BLaER1 (cell line): Measurements from ENCODE around the gene CERT1.

Experiments
- H3K27ac ChIP-seq: shearing (Covaris generic); formaldehyde crosslinking; 2 replicates; pipeline ENCODE4 v1.8.1; 2022
- H3K27me3 ChIP-seq: shearing (Covaris generic); formaldehyde crosslinking; 2 replicates; pipeline ENCODE4 v1.8.1; 2022
- H3K36me3 ChIP-seq: shearing (Covaris generic); formaldehyde crosslinking; 2 replicates; pipeline ENCODE4 v1.8.1; 2022
- H3K4me1 ChIP-seq: shearing (Covaris generic); formaldehyde crosslinking; 2 replicates; pipeline ENCODE4 v1.8.1; 2022
- H3K4me2 ChIP-seq: shearing (Covaris generic); formaldehyde crosslinking; 2 replicates; pipeline ENCODE4 v1.8.1; 2022
- H3K4me3 ChIP-seq: shearing (Covaris generic); formaldehyde crosslinking; 2 replicates; pipeline ENCODE4 v1.8.1; 2022
- H3K9ac ChIP-seq: shearing (Covaris generic); formaldehyde crosslinking; 2 replicates; pipeline ENCODE4 v1.8.1; 2022
- H3K9me3 ChIP-seq: shearing (Covaris generic); formaldehyde crosslinking; 2 replicates; pipeline ENCODE4 v1.8.1; 2022
- H4K20me1 ChIP-seq: shearing (Covaris generic); formaldehyde crosslinking; 2 replicates; pipeline ENCODE4 v1.8.1; 2022
- Cebpa-rat ChIP-seq: shearing (Covaris generic); IDR thresholded peaks from 2 replicates; pipeline ENCODE4 v1.8.1; 2022

CERT1 gene

GRCh38 chr5:75468593-75468992 lies 42.8 kb downstream of the CERT1 start:
- Histone ChIP-seq H3K9me3 (peaks cover 45% of the 10 kb centered on the region), H3K4me3 (no peak overlapping the region), H3K4me1 (no peaks in the 10 kb centered on the region), H3K36me3 (peaks cover 21% of the 10 kb centered on the region), H3K27me3 (no peaks in the 10 kb centered on the region), H3K9ac (no peak overlapping the region), H3K27ac (no peak overlapping the region), H3K4me2 (no peak overlapping the region), H4K20me1 (peaks cover 29% of the 10 kb centered on the region)
- TF ChIP-seq Cebpa-rat = no peak

- no peak overlapping the region for H3K4me2 ChIP-seq
- H3K4me3 ChIP-seq = no peak overlapping the region
Measured at GRCh38 chr5:75466006-75466716, 45.3 kb downstream of the CERT1 start.

GRCh38 chr5:75465480-75465879 lies 45.9 kb downstream of the CERT1 start:
- no peak overlapping the region for H3K4me2 ChIP-seq
- H4K20me1 ChIP-seq = peaks cover 29% of the 10 kb centered on the region
- H3K4me1 ChIP-seq = no peaks in the 10 kb centered on the region
- H3K9me3 ChIP-seq = peaks cover 30% of the 10 kb centered on the region
- no peak for TF ChIP-seq Cebpa-rat
- no peak overlapping the region for H3K27ac ChIP-seq
- H3K4me3 ChIP-seq = no peak overlapping the region
- H3K9ac ChIP-seq = no peak overlapping the region
- H3K27me3 ChIP-seq = no peaks in the 10 kb centered on the region
- peaks cover 13% of the 10 kb centered on the region for H3K36me3 ChIP-seq

More at GRCh38 chr5:75466006-75466716, 45.3 kb downstream of the CERT1 start:
- Histone ChIP-seq H3K36me3 (peaks cover 16% of the 10 kb centered on the region), H3K9ac (no peak overlapping the region), H3K4me1 (no peaks in the 10 kb centered on the region), H3K9me3 (peaks cover 35% of the 10 kb centered on the region), H3K27me3 (no peaks in the 10 kb centered on the region), H3K27ac (no peak overlapping the region), H4K20me1 (peaks cover 29% of the 10 kb centered on the region)
- TF ChIP-seq Cebpa-rat = no peak

- Histone ChIP-seq H3K27me3 (no peaks in the 10 kb centered on the region), H3K9ac (no peak overlapping the region), H3K27ac (no peak overlapping the region), H4K20me1 (peaks cover 29% of the 10 kb centered on the region), H3K4me3 (no peak overlapping the region), H3K9me3 (peaks cover 20% of the 10 kb centered on the region), H3K4me1 (no peaks in the 10 kb centered on the region), H3K4me2 (no peak overlapping the region), H3K36me3 (peaks cover 16% of the 10 kb centered on the region)
- no peak for TF ChIP-seq Cebpa-rat
Measured at GRCh38 chr5:75463726-75464125, 47.7 kb downstream of the CERT1 start.

GRCh38 chr5:75461679-75462078 lies 49.8 kb downstream of the CERT1 start:
- Histone ChIP-seq H3K27me3 (no peaks in the 10 kb centered on the region), H4K20me1 (peaks cover 27% of the 10 kb centered on the region), H3K36me3 (peaks cover 16% of the 10 kb centered on the region), H3K9me3 (peaks cover 7% of the 10 kb centered on the region), H3K4me2 (no peak overlapping the region), H3K4me3 (no peak overlapping the region), H3K27ac (no peak overlapping the region), H3K4me1 (no peaks in the 10 kb centered on the region), H3K9ac (no peak overlapping the region)
- no peak; the same call in 1 of the 2 replicates for TF ChIP-seq Cebpa-rat

GRCh38 chr5:75460942-75461610 lies 50.4 kb downstream of the CERT1 start:
- Histone ChIP-seq H3K27me3 (no peaks in the 10 kb centered on the region), H3K9ac (no peak overlapping the region), H3K36me3 (peaks cover 16% of the 10 kb centered on the region), H4K20me1 (peaks cover 21% of the 10 kb centered on the region), H3K4me1 (no peaks in the 10 kb centered on the region), H3K4me3 (no peak overlapping the region), H3K27ac (no peak overlapping the region), H3K4me2 (no peak overlapping the region), H3K9me3 (peaks cover 7% of the 10 kb centered on the region)
- TF ChIP-seq Cebpa-rat = no peak

GRCh38 chr5:75460532-75460931 lies 50.9 kb downstream of the CERT1 start:
- H3K4me2 ChIP-seq = no peak overlapping the region

GRCh38 chr5:75457691-75458090 lies 53.7 kb downstream of the CERT1 start:
- Histone ChIP-seq H3K4me2 (no peak overlapping the region), H4K20me1 (no peaks in the 10 kb centered on the region), H3K9ac (no peak overlapping the region), H3K27ac (no peak overlapping the region), H3K4me3 (no peak overlapping the region), H3K36me3 (peaks cover 33% of the 10 kb centered on the region), H3K27me3 (no peaks in the 10 kb centered on the region), H3K4me1 (no peaks in the 10 kb centered on the region), H3K9me3 (peaks cover 7% of the 10 kb centered on the region)
- no peak for TF ChIP-seq Cebpa-rat

More at GRCh38 chr5:75460532-75460931, 50.9 kb downstream of the CERT1 start:
- Histone ChIP-seq H3K4me1 (no peaks in the 10 kb centered on the region), H3K36me3 (peaks cover 16% of the 10 kb centered on the region), H3K9me3 (peaks cover 7% of the 10 kb centered on the region), H4K20me1 (peaks cover 16% of the 10 kb centered on the region), H3K27me3 (no peaks in the 10 kb centered on the region), H3K4me3 (no peak overlapping the region), H3K27ac (no peak overlapping the region), H3K9ac (no peak overlapping the region)
- no peak for TF ChIP-seq Cebpa-rat

- Histone ChIP-seq H3K36me3 (peaks cover 30% of the 10 kb centered on the region), H3K9me3 (peaks cover 7% of the 10 kb centered on the region), H4K20me1 (no peaks in the 10 kb centered on the region), H3K4me3 (no peak overlapping the region), H3K4me1 (no peaks in the 10 kb centered on the region), H3K4me2 (no peak overlapping the region), H3K27me3 (no peaks in the 10 kb centered on the region), H3K27ac (no peak overlapping the region), H3K9ac (no peak overlapping the region)
- no peak for TF ChIP-seq Cebpa-rat
Measured at GRCh38 chr5:75457161-75457560, 54.3 kb downstream of the CERT1 start.

- TF ChIP-seq Cebpa-rat = no peak
- peaks cover 55% of the 10 kb centered on the region for H3K36me3 ChIP-seq
Measured at GRCh38 chr5:75450069-75450468, 61.4 kb downstream of the CERT1 start.

More at GRCh38 chr5:75450069-75450468, 61.4 kb downstream of the CERT1 start:
- Histone ChIP-seq H3K27ac (no peak overlapping the region), H3K4me3 (no peak overlapping the region), H4K20me1 (no peaks in the 10 kb centered on the region), H3K4me2 (no peak overlapping the region), H3K9ac (no peak overlapping the region), H3K27me3 (no peaks in the 10 kb centered on the region), H3K9me3 (peaks cover 47% of the 10 kb centered on the region), H3K4me1 (no peaks in the 10 kb centered on the region)
